Measurements from ENCODE around the gene ARMC9. TPM values are rescaled to one million over a fixed set of nuclear protein-coding genes. Genes with fewer than 3 reads are reported as not detected.

Gene ARMC9
- total and polyA plus RNA-seq, 2 donors (not counting 3 experiments of a cell fraction or from before 2014, with no cell fraction given): 16.4 to 24.2 TPM

DNA sequence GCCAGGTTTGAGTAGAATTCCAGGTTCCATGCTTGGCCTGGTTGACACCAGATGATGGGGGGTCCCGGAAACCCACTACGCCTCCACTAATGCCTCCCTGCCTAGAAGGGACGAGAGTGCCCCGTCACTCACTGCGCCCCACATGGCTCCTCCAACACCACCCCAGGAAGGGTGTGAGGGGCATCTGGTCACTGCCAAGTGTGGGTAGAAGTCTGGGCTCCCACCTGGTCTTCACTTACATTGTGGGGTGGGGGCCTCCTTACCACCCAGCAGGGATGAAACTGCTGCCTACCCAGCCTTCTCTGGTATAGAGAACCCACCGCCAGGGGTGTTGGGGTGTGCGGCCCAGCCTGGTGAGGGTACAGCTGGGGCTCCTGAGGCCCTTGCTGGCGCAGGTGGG lies 131.9 kb downstream of the ARMC9 start:
- Histone ChIP-seq H3K4me1 (ENCODE audit: control insufficient read depth, extremely low read depth, insufficient read depth, low read length) (peaks cover 11% of the 10 kb centered on the region), H3K9ac (replicated peaks; ENCODE audit: extremely low read depth, insufficient read depth, low read length) (no peak overlapping the region), H3K79me2 (ENCODE audit: control insufficient read depth, insufficient read depth, low read length) (no peaks in the 10 kb centered on the region), H4K20me1 (replicated peaks; ENCODE audit: control insufficient read depth, extremely low read depth, insufficient read depth, low read length) (no peaks in the 10 kb centered on the region), H3K27me3 (ENCODE audit: control insufficient read depth in 2 of 2, insufficient read depth in 2 of 2, low read length in 2 of 2) (no peaks in the 10 kb centered on the region), H2AFZ (ENCODE audit: low read depth, low read length) (no peak overlapping the region), H3K4me2 (ENCODE audit: insufficient read depth, low read length) (no peak overlapping the region), H3K4me3 (replicated peaks in 1 of 3; ENCODE audit: insufficient read depth in 1 of 3, low read depth in 1 of 3, low read length in 3 of 3) (no peak overlapping the region), H3K36me3 (ENCODE audit: control insufficient read depth in 2 of 2, extremely low read depth in 1 of 2, insufficient read depth in 2 of 2, low read length in 2 of 2) (peaks cover 0 to 2% of the 10 kb centered on the region in 2 experiments), H3K27ac (ENCODE audit: insufficient read depth, low read depth, low read length) (no peak overlapping the region), H3K9me1 (replicated peaks; ENCODE audit: control insufficient read depth, extremely low read depth, insufficient read depth, low read length) (no peaks in the 10 kb centered on the region), H3K9me3 (replicated peaks; ENCODE audit: control insufficient read depth, insufficient read depth, low read length) (no peaks in the 10 kb centered on the region)
- no peak for FAIRE-seq
- intact Hi-C loops (cut with micrococcal nuclease): no loop called here
- CTCF ChIA-PET: interaction anchor here (1.1 kb wide), 1 partner anchor 85 kb away, joined by 3 read pairs; no protein-coding TSS in a partner anchor
- TF ChIP-seq GATA2 (IDR thresholded peaks at IDR 0.05; ENCODE audit: insufficient read depth, insufficient read length, low read depth, low read length): no peak
- TF ChIP-seq POLR2AphosphoS5 (IDR thresholded peaks at IDR 0.05; ENCODE audit: insufficient read depth, low read depth, low read length): no peak
- TF ChIP-seq JUN (IDR thresholded peaks at IDR 0.05; ENCODE audit: borderline replicate concordance, insufficient read depth, insufficient read length, low read depth): no peak
- TF ChIP-seq, protein P1, sequence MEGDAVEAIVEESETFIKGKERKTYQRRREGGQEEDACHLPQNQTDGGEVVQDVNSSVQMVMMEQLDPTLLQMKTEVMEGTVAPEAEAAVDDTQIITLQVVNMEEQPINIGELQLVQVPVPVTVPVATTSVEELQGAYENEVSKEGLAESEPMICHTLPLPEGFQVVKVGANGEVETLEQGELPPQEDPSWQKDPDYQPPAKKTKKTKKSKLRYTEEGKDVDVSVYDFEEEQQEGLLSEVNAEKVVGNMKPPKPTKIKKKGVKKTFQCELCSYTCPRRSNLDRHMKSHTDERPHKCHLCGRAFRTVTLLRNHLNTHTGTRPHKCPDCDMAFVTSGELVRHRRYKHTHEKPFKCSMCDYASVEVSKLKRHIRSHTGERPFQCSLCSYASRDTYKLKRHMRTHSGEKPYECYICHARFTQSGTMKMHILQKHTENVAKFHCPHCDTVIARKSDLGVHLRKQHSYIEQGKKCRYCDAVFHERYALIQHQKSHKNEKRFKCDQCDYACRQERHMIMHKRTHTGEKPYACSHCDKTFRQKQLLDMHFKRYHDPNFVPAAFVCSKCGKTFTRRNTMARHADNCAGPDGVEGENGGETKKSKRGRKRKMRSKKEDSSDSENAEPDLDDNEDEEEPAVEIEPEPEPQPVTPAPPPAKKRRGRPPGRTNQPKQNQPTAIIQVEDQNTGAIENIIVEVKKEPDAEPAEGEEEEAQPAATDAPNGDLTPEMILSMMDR (IDR thresholded peaks at IDR 0.05; ENCODE audit: extremely low read depth in 1 of 2, insufficient read depth in 1 of 2, low read depth in 1 of 2, low read length in 2 of 2): no peak
- TF ChIP-seq FOS (IDR thresholded peaks at IDR 0.05; ENCODE audit: borderline replicate concordance, insufficient read depth, low read length): no peak
- TF ChIP-seq EZH2 (IDR thresholded peaks at IDR 0.05; ENCODE audit: borderline replicate concordance, low read depth, low read length, severe bottlenecking): no peak
- TF ChIP-seq, protein P2, sequence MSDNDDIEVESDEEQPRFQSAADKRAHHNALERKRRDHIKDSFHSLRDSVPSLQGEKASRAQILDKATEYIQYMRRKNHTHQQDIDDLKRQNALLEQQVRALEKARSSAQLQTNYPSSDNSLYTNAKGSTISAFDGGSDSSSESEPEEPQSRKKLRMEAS (IDR thresholded peaks at IDR 0.05; ENCODE audit: insufficient read depth, insufficient read length): no peak
- TF ChIP-seq MYC (IDR thresholded peaks at IDR 0.05; ENCODE audit: low read depth, low read length): no peak
- TF ChIP-seq POLR2A (IDR thresholded peaks at IDR 0.05; ENCODE audit: low read depth, low read length): no peak
- dilution Hi-C loops (cut with MboI; ENCODE audit: extremely low pct_ligation_motif_present, low sequenced_read_pairs): no loop called here
- no TSS peak for BruUV-seq (replicated peaks)
- DNase-seq (ENCODE audit: low read depth, low spot score): no peak
- POLR2A ChIA-PET: no interaction called here

All from endothelial cell of umbilical vein (primary cell).